ENCODE measurements around the gene PAK2. TPM values are rescaled to one million over a fixed set of nuclear protein-coding genes. Genes with fewer than 3 reads are reported as not detected.

PAK2 gene
- total and polyA plus RNA-seq, 9 of the 15 experiments (the other 6 are each of a cell fraction or from before 2014, with no cell fraction given) = 13.2 to 72.4 (median 35.7) TPM

GRCh38 chr3:196867507-196868296 lies 128.0 kb downstream of the PAK2 start, which contains the start of gene SENP5 (continued):
- TF ChIP-seq ARID3B (CRISPR knock-in tag; IDR thresholded peaks at IDR 0.05; ENCODE audit: borderline replicate concordance) (no peak), ZNF695 (CRISPR knock-in tag; IDR thresholded peaks at IDR 0.05) (no peak), NR3C1 (CRISPR knock-in tag; IDR thresholded peaks at IDR 0.05) (0 out of 2 replicates have a peak, but pooled peaks have one; percentile 58), TAF9B (IDR thresholded peaks at IDR 0.05; ENCODE audit: partially characterized antibody) (peak; percentile 33), ZNF23 (CRISPR knock-in tag; IDR thresholded peaks at IDR 0.05) (no peak), SMAD2 (IDR thresholded peaks at IDR 0.05; ENCODE audit: low read depth, low read length) (no peak), ZNF655 (CRISPR knock-in tag; IDR thresholded peaks at IDR 0.05) (no peak), SREBF1 (IDR thresholded peaks at IDR 0.05; ENCODE audit: borderline replicate concordance, low read depth, low read length) (no peak), ZNF280B (CRISPR knock-in tag; IDR thresholded peaks at IDR 0.05) (no peak), ZFPM2 (CRISPR knock-in tag; IDR thresholded peaks at IDR 0.05) (no peak), FOS (IDR thresholded peaks at IDR 0.05; ENCODE audit: extremely low read depth, insufficient read length) (no peak), TSC22D4 (tag; IDR thresholded peaks at IDR 0.05) (no peak), SIX5 (IDR thresholded peaks at IDR 0.05; ENCODE audit: borderline replicate concordance in 1 of 2, insufficient read depth in 1 of 2, low read depth in 1 of 2, low read length in 2 of 2) (peak in 1 of 2 experiments; percentile 25; a peak in 1 of 4 replicates)
- TF ChIP-seq, protein P1, sequence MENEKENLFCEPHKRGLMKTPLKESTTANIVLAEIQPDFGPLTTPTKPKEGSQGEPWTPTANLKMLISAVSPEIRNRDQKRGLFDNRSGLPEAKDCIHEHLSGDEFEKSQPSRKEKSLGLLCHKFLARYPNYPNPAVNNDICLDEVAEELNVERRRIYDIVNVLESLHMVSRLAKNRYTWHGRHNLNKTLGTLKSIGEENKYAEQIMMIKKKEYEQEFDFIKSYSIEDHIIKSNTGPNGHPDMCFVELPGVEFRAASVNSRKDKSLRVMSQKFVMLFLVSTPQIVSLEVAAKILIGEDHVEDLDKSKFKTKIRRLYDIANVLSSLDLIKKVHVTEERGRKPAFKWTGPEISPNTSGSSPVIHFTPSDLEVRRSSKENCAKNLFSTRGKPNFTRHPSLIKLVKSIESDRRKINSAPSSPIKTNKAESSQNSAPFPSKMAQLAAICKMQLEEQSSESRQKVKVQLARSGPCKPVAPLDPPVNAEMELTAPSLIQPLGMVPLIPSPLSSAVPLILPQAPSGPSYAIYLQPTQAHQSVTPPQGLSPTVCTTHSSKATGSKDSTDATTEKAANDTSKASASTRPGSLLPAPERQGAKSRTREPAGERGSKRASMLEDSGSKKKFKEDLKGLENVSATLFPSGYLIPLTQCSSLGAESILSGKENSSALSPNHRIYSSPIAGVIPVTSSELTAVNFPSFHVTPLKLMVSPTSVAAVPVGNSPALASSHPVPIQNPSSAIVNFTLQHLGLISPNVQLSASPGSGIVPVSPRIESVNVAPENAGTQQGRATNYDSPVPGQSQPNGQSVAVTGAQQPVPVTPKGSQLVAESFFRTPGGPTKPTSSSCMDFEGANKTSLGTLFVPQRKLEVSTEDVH (IDR thresholded peaks at IDR 0.05; ENCODE audit: low read depth, partially characterized antibody) = no peak
- TF ChIP-seq, protein P2, sequence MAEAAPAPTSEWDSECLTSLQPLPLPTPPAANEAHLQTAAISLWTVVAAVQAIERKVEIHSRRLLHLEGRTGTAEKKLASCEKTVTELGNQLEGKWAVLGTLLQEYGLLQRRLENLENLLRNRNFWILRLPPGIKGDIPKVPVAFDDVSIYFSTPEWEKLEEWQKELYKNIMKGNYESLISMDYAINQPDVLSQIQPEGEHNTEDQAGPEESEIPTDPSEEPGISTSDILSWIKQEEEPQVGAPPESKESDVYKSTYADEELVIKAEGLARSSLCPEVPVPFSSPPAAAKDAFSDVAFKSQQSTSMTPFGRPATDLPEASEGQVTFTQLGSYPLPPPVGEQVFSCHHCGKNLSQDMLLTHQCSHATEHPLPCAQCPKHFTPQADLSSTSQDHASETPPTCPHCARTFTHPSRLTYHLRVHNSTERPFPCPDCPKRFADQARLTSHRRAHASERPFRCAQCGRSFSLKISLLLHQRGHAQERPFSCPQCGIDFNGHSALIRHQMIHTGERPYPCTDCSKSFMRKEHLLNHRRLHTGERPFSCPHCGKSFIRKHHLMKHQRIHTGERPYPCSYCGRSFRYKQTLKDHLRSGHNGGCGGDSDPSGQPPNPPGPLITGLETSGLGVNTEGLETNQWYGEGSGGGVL (CRISPR knock-in tag; IDR thresholded peaks at IDR 0.05) = no peak
- TF ChIP-seq, protein P3, sequence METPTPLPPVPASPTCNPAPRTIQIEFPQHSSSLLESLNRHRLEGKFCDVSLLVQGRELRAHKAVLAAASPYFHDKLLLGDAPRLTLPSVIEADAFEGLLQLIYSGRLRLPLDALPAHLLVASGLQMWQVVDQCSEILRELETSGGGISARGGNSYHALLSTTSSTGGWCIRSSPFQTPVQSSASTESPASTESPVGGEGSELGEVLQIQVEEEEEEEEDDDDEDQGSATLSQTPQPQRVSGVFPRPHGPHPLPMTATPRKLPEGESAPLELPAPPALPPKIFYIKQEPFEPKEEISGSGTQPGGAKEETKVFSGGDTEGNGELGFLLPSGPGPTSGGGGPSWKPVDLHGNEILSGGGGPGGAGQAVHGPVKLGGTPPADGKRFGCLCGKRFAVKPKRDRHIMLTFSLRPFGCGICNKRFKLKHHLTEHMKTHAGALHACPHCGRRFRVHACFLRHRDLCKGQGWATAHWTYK (CRISPR knock-in tag; IDR thresholded peaks at IDR 0.05) = peak; percentile 51; the same call in 1 of the 2 replicates
